OCI-LY7 (cell line): ENCODE measurements around the gene ELAC2. TPM values are rescaled to one million over a fixed set of nuclear protein-coding genes. Genes with fewer than 3 reads are reported as not detected.

Source experiments
- BruUV-seq: library from RNA; stranded (reverse); fragments of 400-500 nt; replicated peaks from 2 replicates; lab custom pipeline; 2021; lab: Mats Ljungman, UMichigan
- CTCF ChIA-PET: fragments of 300-600 bp; sonication (Branson Sonifier 250); formaldehyde crosslinking; loops from one replicate; lab custom pipeline; 2022; ENCODE audit warnings: antibody characterized with exemption; ENCODE audit not compliant: unreplicated experiment; lab: Charles Lee
- POLR2A ChIA-PET: fragments of 300-600 bp; sonication (Branson Sonifier 250); formaldehyde crosslinking; loops from one replicate; lab custom pipeline; 2022; ENCODE audit warnings: antibody characterized with exemption; lab: Charles Lee
- DNase-seq: peaks from one replicate; pipeline ENCODE4 v3.0.0-alpha.2; 2015; ENCODE audit warnings: low spot score
- H2AFZ ChIP-seq: fragments of 200-600 bp; sonication (generic), shearing (Covaris generic); 2 replicates; pipeline ENCODE4 v1.6.1; 2014; ENCODE audit warnings: mild to moderate bottlenecking, antibody characterized with exemption, low read length, moderate library complexity
- H3K27ac ChIP-seq: fragments of 200-600 bp; sonication (generic); 2 replicates; pipeline ENCODE4 v1.5.1; 2014; ENCODE audit warnings: mixed run types, low read depth, mild to moderate bottlenecking, moderate library complexity, low read length, inconsistent platforms; ENCODE audit not compliant: poor library complexity, severe bottlenecking
- H3K36me3 ChIP-seq: fragments of 200-600 bp; sonication (generic); 2 replicates; pipeline ENCODE4 v1.6.1; 2014; ENCODE audit warnings: mild to moderate bottlenecking, antibody characterized with exemption, low read length, moderate library complexity, mixed read lengths; ENCODE audit not compliant: insufficient read depth
- H3K4me1 ChIP-seq: fragments of 200-600 bp; sonication (generic); 2 replicates; pipeline ENCODE4 v1.5.1; 2014; ENCODE audit warnings: mild to moderate bottlenecking, low read length; ENCODE audit not compliant: insufficient read depth, poor library complexity, severe bottlenecking
- H3K4me2 ChIP-seq: fragments of 200-600 bp; sonication (generic); 2 replicates; pipeline ENCODE4 v1.6.1; 2014; ENCODE audit warnings: mild to moderate bottlenecking, low read length
- H3K4me3 ChIP-seq: fragments of 200-600 bp; sonication (generic); 2 replicates; pipeline ENCODE4 v1.5.1; 2014; ENCODE audit warnings: mild to moderate bottlenecking, low read depth, low read length; ENCODE audit not compliant: poor library complexity, severe bottlenecking
- H3K79me2 ChIP-seq: fragments of 200-600 bp; sonication (generic); 2 replicates; pipeline ENCODE4 v1.6.1; 2016; ENCODE audit warnings: low read depth, mild to moderate bottlenecking, low read length, moderate library complexity, mixed read lengths; ENCODE audit not compliant: insufficient read depth
- H3K9me2 ChIP-seq: fragments of 200-600 bp; sonication (generic); 2 replicates; pipeline ENCODE4 v1.6.1; 2016; ENCODE audit warnings: mild to moderate bottlenecking, low read length, mixed read lengths; ENCODE audit not compliant: insufficient read depth
- H3K9me3 ChIP-seq: fragments of 200-600 bp; sonication (generic); 2 replicates; pipeline ENCODE4 v1.6.1; 2014; ENCODE audit warnings: mild to moderate bottlenecking, mixed run types, low read length, mixed read lengths
- H4K20me1 ChIP-seq: fragments of 200-600 bp; sonication (generic); 2 replicates; pipeline ENCODE4 v1.6.1; 2014; ENCODE audit warnings: mild to moderate bottlenecking, antibody characterized with exemption, low read length, moderate library complexity, mixed read lengths; ENCODE audit not compliant: insufficient read depth
- CTCF ChIP-seq: fragments of 200-600 bp; sonication (generic); conservative IDR thresholded peaks from 2 replicates; pipeline ENCODE4 v1.5.1; 2014; ENCODE audit warnings: mild to moderate bottlenecking, antibody characterized with exemption, low read length, moderate library complexity, mixed read lengths
- EZH2phosphoT487 ChIP-seq: fragments of 200-600 bp; sonication (generic); IDR thresholded peaks from 2 replicates; pipeline ENCODE4 v1.6.1; 2018; ENCODE audit warnings: low read depth, borderline replicate concordance, mild to moderate bottlenecking, mixed run types, antibody characterized with exemption, low read length, moderate library complexity, mixed read lengths
- intact Hi-C: fragments of 100-400 bp; cut with micrococcal nuclease; formaldehyde crosslinking; loops from one replicate; pipeline ENCODE4 v1.10.0; 2022; ENCODE audit not compliant: unreplicated experiment
- total RNA-seq, 2 experiments: library from RNA; depleted of rRNA in 1 of 2; stranded (reverse); fragments of >200 nt in 1 of 2; shearing (Covaris generic) in 1 of 2; gene quantifications; 2 replicates each; pipeline ENCODE4 v1.2.3, GENCODE V29; 2014 to 2022

ELAC2 gene
- total RNA-seq, 2 experiments from 2014 or later: 90.7 to 127 TPM

- H3K79me2 ChIP-seq: no peaks in the 10 kb centered on the region
- CTCF ChIA-PET: no interaction called here
- no peak overlapping the region for H3K27ac ChIP-seq
- POLR2A ChIA-PET: interaction anchor here (0.6 to 3.5 kb wide), 4 partner anchors 9 to 595 kb away, joined by 3 to 21 read pairs (median 4); partner anchors contain the start of gene ELAC2
- H3K36me3 ChIP-seq: no peaks in the 10 kb centered on the region
- no peaks in the 10 kb centered on the region for H3K9me3 ChIP-seq
- no peak for DNase-seq
- no TSS peak for BruUV-seq
- no peak overlapping the region for H2AFZ ChIP-seq
- H3K4me3 ChIP-seq: no peak overlapping the region
- no peaks in the 10 kb centered on the region for H3K9me2 ChIP-seq
- no peaks in the 10 kb centered on the region for H3K4me1 ChIP-seq
- H3K4me2 ChIP-seq: no peak overlapping the region
- intact Hi-C loops: no loop called here
- no peak for TF ChIP-seq EZH2phosphoT487
- no peak for TF ChIP-seq CTCF
- H4K20me1 ChIP-seq: no peaks in the 10 kb centered on the region
Measured at GRCh38 chr17:13030056-13030455, 12.2 kb upstream of the ELAC2 start.

DNA sequence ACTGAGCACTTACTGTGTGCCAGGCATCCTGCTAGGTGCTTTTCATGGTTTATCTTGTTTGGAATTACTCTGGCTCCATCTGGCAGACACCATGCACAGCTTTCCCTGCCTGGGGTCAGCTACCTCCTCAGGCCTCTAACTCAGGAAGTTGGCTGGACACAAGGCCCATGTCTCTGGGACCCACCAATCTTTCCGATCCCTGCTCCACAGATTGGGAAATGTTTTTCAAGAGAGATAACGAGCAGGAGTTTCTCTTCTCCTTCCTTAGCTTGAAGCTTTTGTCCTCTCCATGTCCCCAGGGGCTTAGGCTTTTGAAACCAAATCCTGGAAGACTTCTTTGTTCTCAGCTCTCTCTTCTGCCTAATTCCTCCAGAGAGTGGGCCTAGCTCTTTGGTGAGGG, 11.5 kb upstream of the ELAC2 start:
- Histone ChIP-seq H3K36me3 (no peaks in the 10 kb centered on the region), H3K4me3 (no peak overlapping the region), H2AFZ (no peak overlapping the region), H3K4me1 (no peaks in the 10 kb centered on the region), H4K20me1 (no peaks in the 10 kb centered on the region), H3K9me2 (no peaks in the 10 kb centered on the region), H3K27ac (no peak overlapping the region), H3K4me2 (no peak overlapping the region), H3K79me2 (no peaks in the 10 kb centered on the region), H3K9me3 (no peaks in the 10 kb centered on the region)
- TF ChIP-seq EZH2phosphoT487 (no peak), CTCF (no peak)
- no peak for DNase-seq
- intact Hi-C loops: no loop called here
- ChIA-PET POLR2A (interaction anchor here (3.5 kb wide), 1 partner anchor 11 kb away, joined by 21 read pairs; the partner anchor contains the start of gene ELAC2), CTCF (no interaction called here)
- no TSS peak for BruUV-seq

DNA sequence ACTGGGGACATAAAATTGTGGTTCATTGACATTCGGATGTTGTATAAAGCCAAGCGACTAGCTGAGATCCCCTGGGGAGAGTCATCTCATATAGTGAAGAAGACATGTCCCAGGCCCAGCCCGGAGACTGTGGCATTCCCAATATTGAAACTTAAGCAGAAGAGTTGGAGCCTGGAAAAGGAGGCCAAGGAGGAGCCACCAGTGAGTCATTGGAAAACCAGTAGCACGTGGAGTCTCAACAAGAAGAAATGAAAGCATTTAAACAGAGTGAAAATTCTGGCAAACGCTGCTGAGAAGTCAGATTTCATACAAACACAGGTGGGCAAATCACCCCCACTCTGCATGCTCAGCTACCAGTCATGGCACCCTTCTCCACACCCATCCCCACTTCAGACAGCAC, 9.4 kb upstream of the ELAC2 start:
- H3K9me2 ChIP-seq: no peaks in the 10 kb centered on the region
- H3K36me3 ChIP-seq: no peaks in the 10 kb centered on the region
- TF ChIP-seq CTCF (no peak), EZH2phosphoT487 (no peak)
- BruUV-seq: no TSS peak
- ChIA-PET CTCF (no interaction called here), POLR2A (no interaction called here)
- H3K9me3 ChIP-seq: no peaks in the 10 kb centered on the region
- no peaks in the 10 kb centered on the region for H3K79me2 ChIP-seq
- H3K27ac ChIP-seq: no peak overlapping the region
- no peak for DNase-seq
- no peak overlapping the region for H3K4me2 ChIP-seq
- intact Hi-C loops: no loop called here
- H3K4me3 ChIP-seq: no peak overlapping the region
- no peak overlapping the region for H2AFZ ChIP-seq
- no peaks in the 10 kb centered on the region for H4K20me1 ChIP-seq
- H3K4me1 ChIP-seq: no peaks in the 10 kb centered on the region
